IMR-90 (cell line): ENCODE results near the gene FAIM2. TPM values are rescaled to one million over a fixed set of nuclear protein-coding genes. Genes with fewer than 3 reads are reported as not detected.

ENCODE experiments used
- ATAC-seq: fragments of 200-7000 bp; cut with Tn5 transposase; 2 replicates; pipeline ENCODE4 v1.9.1; 2020; ENCODE audit warnings: low read depth, mild to moderate bottlenecking, moderate library complexity
- BruUV-seq: library from RNA; stranded (reverse); fragments of 400-500 nt; replicated peaks from 2 replicates; lab custom pipeline; 2021; lab: Mats Ljungman, UMichigan
- CTCF ChIA-PET: fragments of 300-600 bp; formaldehyde crosslinking; extraction: SDS; loops from one replicate; lab custom pipeline; 2021; ENCODE audit warnings: antibody characterized with exemption; lab: Yijun Ruan, JAX
- POLR2A ChIA-PET: fragments of 300-600 bp; sonication (Branson Sonifier 250); formaldehyde crosslinking; loops from one replicate; lab custom pipeline; 2022; ENCODE audit warnings: antibody characterized with exemption; ENCODE audit not compliant: unreplicated experiment; lab: Charles Lee
- DNase-seq: peaks from one replicate; pipeline ENCODE4 v3.0.0; 2013
- H2AFZ ChIP-seq: replicated peaks from 2 replicates; pipeline ENCODE3; 2013; ENCODE audit warnings: low read length, mild to moderate bottlenecking; ENCODE audit not compliant: poor library complexity
- H2AK5ac ChIP-seq: 2 replicates; pipeline ENCODE4 v1.6.1; 2013; ENCODE audit warnings: low read depth, low read length, inconsistent platforms
- H2AK9ac ChIP-seq: replicated peaks from 2 replicates; pipeline ENCODE3; 2013; ENCODE audit warnings: mild to moderate bottlenecking, low read depth, low read length, moderate library complexity; ENCODE audit not compliant: poor library complexity
- H2BK120ac ChIP-seq: 2 replicates; pipeline ENCODE4 v1.6.1; 2013; ENCODE audit warnings: low read depth, low read length, inconsistent platforms
- H2BK15ac ChIP-seq: 3 replicates; pipeline ENCODE4 v1.6.1; 2013; ENCODE audit warnings: low read depth, low read length, inconsistent platforms
- H2BK20ac ChIP-seq: 2 replicates; pipeline ENCODE4 v1.6.1; 2013; ENCODE audit warnings: low read depth, mild to moderate bottlenecking, inconsistent platforms, low read length, moderate library complexity
- H2BK5ac ChIP-seq: 2 replicates; pipeline ENCODE4 v1.6.1; 2013; ENCODE audit warnings: mild to moderate bottlenecking, low read depth, low read length, inconsistent platforms; ENCODE audit not compliant: poor library complexity, severe bottlenecking
- H3K14ac ChIP-seq: replicated peaks from 2 replicates; pipeline ENCODE4 v1.6.1; 2013; ENCODE audit warnings: low read depth, low read length, inconsistent platforms
- H3K18ac ChIP-seq: 2 replicates; pipeline ENCODE4 v1.6.1; 2013; ENCODE audit warnings: low read depth, low read length, control low read depth
- H3K23ac ChIP-seq: 2 replicates; pipeline ENCODE4 v1.6.1; 2013; ENCODE audit warnings: low read depth, low read length, inconsistent platforms
- H3K27ac ChIP-seq: 2 replicates; pipeline ENCODE4 v1.5.1; 2013; ENCODE audit warnings: mild to moderate bottlenecking, control low read depth, low read length; ENCODE audit not compliant: insufficient read depth
- H3K27me3 ChIP-seq: 2 replicates; pipeline ENCODE4 v1.6.1; 2013; ENCODE audit warnings: low read length; ENCODE audit not compliant: control insufficient read depth, insufficient read depth
- H3K36me3 ChIP-seq: 2 replicates; pipeline ENCODE4 v1.6.1; 2013; ENCODE audit warnings: low read length, mixed read lengths; ENCODE audit not compliant: control insufficient read depth, insufficient read depth
- H3K4ac ChIP-seq: 2 replicates; pipeline ENCODE4 v1.6.1; 2013; ENCODE audit warnings: low read depth, low read length, inconsistent platforms
- H3K4me1 ChIP-seq: 2 replicates; pipeline ENCODE4 v1.6.1; 2013; ENCODE audit warnings: low read length, mixed read lengths; ENCODE audit not compliant: control insufficient read depth, insufficient read depth
- H3K4me2 ChIP-seq: 2 replicates; pipeline ENCODE4 v1.6.1; 2013; ENCODE audit warnings: low read depth, mild to moderate bottlenecking, control low read depth, low read length, moderate library complexity
- H3K4me3 ChIP-seq: 2 replicates; pipeline ENCODE4 v1.5.1; 2013; ENCODE audit warnings: low read depth, mild to moderate bottlenecking, control low read depth, low read length, moderate library complexity; ENCODE audit not compliant: insufficient read depth
- H3K56ac ChIP-seq: 2 replicates; pipeline ENCODE4 v1.6.1; 2013; ENCODE audit warnings: low read length, inconsistent platforms; ENCODE audit not compliant: insufficient read depth; ENCODE audit errors: extremely low read depth
- H3K79me1 ChIP-seq, 2 experiments: 2 replicates each; pipeline ENCODE4 v1.6.1; 2013; ENCODE audit warnings: low read length in 2 of 2, inconsistent platforms in 1 of 2, low read depth in 1 of 2
- H3K9ac ChIP-seq: 2 replicates; pipeline ENCODE4 v1.6.1; 2013; ENCODE audit warnings: low read depth, low read length, control low read depth
- H3K9me1 ChIP-seq: 2 replicates; pipeline ENCODE4 v1.6.1; 2013; ENCODE audit warnings: low read length, inconsistent platforms; ENCODE audit not compliant: insufficient read depth
- H3K9me3 ChIP-seq: 2 replicates; pipeline ENCODE4 v1.6.1; 2013; ENCODE audit warnings: low read length; ENCODE audit not compliant: control insufficient read depth, insufficient read depth
- H4K20me1 ChIP-seq: 2 replicates; pipeline ENCODE4 v1.6.1; 2013; ENCODE audit warnings: low read length, inconsistent platforms; ENCODE audit not compliant: insufficient read depth
- H4K5ac ChIP-seq: 2 replicates; pipeline ENCODE4 v1.6.1; 2013; ENCODE audit warnings: mild to moderate bottlenecking, low read depth, low read length, control low read depth
- H4K8ac ChIP-seq, 2 experiments: 2 replicates each; pipeline ENCODE4 v1.6.1; 2013; ENCODE audit warnings: low read depth in 2 of 2, low read length in 2 of 2, control low read depth in 1 of 2, inconsistent platforms in 1 of 2
- H4K91ac ChIP-seq: 2 replicates; pipeline ENCODE4 v1.6.1; 2013; ENCODE audit warnings: low read depth, low read length, inconsistent platforms; ENCODE audit not compliant: insufficient read depth
- RAD21 ChIP-seq: IDR thresholded peaks from 2 replicates; pipeline ENCODE4 v1.6.1; 2012; ENCODE audit warnings: low read length, improper control_type of control experiment
- RCOR1 ChIP-seq: IDR thresholded peaks from 2 replicates; pipeline ENCODE4 v1.6.1; 2012; ENCODE audit warnings: mild to moderate bottlenecking, low read length, improper control_type of control experiment; ENCODE audit not compliant: insufficient replicate concordance
- RFX5 ChIP-seq: IDR thresholded peaks from 2 replicates; pipeline ENCODE4 v1.8.0; 2012; ENCODE audit warnings: low read depth, mild to moderate bottlenecking, low read length, moderate library complexity
- SMC3 ChIP-seq: fragments of 150-350 bp; IDR thresholded peaks from 2 replicates; pipeline ENCODE4 v1.6.1; 2016; ENCODE audit warnings: low read depth, mild to moderate bottlenecking, antibody characterized with exemption, low read length, moderate library complexity
- WGBS, 2 experiments: methylation state at CpG; one replicate each; pipeline versions ENCODE4 v1.1.5 to v1.1.7; 2013; ENCODE audit warnings: missing lambda C conversion rate in 2 of 2; ENCODE audit not compliant: insufficient read length in 1 of 2; ENCODE audit errors: extremely low coverage in 2 of 2; 5-methylcytosine and 5-hydroxymethylcytosine counted together
- dilution Hi-C: fragments of 300-500 bp; cut with HindIII; formaldehyde crosslinking; loops from one replicate; pipeline ENCODE4 v1.14.3; 2018; ENCODE audit warnings: low sequenced_read_pairs; ENCODE audit not compliant: unreplicated experiment
- in situ Hi-C: fragments of 300-500 bp; cut with MboI; formaldehyde crosslinking; loops from 3 replicates; pipeline ENCODE4 v1.14.3; 2019; ENCODE audit warnings: low sequenced_read_pairs, inconsistent platforms, mixed read lengths
- intact Hi-C: fragments of 100-400 bp; cut with micrococcal nuclease; formaldehyde crosslinking; loops from 2 replicates; pipeline ENCODE4 v1.10.0; 2022
- polyA plus RNA-seq, 3 experiments: library from polyadenylated mRNA; depleted of rRNA; stranded (reverse); fragments of >200 nt; gene quantifications; 2 replicates each; pipeline ENCODE4 v1.2.3, GENCODE V29; 2012; ENCODE audit warnings: low replicate concordance in 1 of 3
- total RNA-seq: library from RNA; depleted of rRNA; stranded (reverse); fragments of >200 nt; gene quantifications from 2 replicates; pipeline ENCODE4 v1.2.3, GENCODE V29; 2012

Gene FAIM2
- total and polyA plus RNA-seq, 2 of the 4 experiments (the other 2 are of a cell fraction): 0.72 to 5.3 TPM

DNA sequence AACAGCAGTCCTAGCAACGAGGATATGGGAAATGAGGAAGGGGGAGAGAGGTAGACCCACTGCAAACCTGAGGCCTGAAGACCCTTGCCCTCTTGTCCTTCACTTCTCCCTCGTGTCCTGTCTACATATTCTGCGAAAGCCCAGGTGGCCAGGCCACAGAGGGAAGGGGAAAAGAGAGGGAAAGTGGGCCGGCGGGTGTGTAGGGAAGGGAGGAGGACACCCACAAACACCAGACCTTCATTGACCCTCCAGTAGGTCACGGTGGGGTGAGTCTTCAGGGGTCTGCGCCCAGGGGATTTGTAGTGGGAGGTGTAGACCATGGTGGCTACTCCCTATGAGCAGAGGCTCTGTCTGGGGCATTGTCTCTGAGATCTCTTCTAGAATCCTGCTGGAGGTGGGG, 3.8 kb downstream of the FAIM2 start:
- no peak overlapping the region for H2BK5ac ChIP-seq
- dilution Hi-C loops: no loop called here
- CTCF ChIA-PET: no interaction called here

More for the DNA sequence above, 3.8 kb downstream of the FAIM2 start:
- H2BK20ac ChIP-seq: no peak overlapping the region
- POLR2A ChIA-PET: no interaction called here
- intact Hi-C loops (no loop called here), in situ Hi-C loops (no loop called here)
- no peak overlapping the region for H3K4me2 ChIP-seq
- H3K27me3 ChIP-seq: peaks cover 29% of the 10 kb centered on the region
- H3K9me3 ChIP-seq: no peaks in the 10 kb centered on the region
- no peak overlapping the region for H3K56ac ChIP-seq
- no peak overlapping the region for H2BK120ac ChIP-seq
- peaks cover 10% of the 10 kb centered on the region for H3K9me1 ChIP-seq
- H3K14ac ChIP-seq: no peak overlapping the region
- H4K8ac ChIP-seq: no peak overlapping the region
- no peak overlapping the region for H4K91ac ChIP-seq
- no peak overlapping the region for H2AK9ac ChIP-seq
- no peak overlapping the region for H3K23ac ChIP-seq
- no peaks in the 10 kb centered on the region for H3K36me3 ChIP-seq
- peak overlapping the region; percentile 14; the same call in 1 of the 2 replicates for H2AK5ac ChIP-seq
- H3K4ac ChIP-seq: no peak overlapping the region
- H3K79me1 ChIP-seq: no peaks in the 10 kb centered on the region
- no peak for TF ChIP-seq RFX5
- TF ChIP-seq RCOR1: no peak
- no peak for TF ChIP-seq SMC3
- TF ChIP-seq RAD21: no peak
- H3K4me1 ChIP-seq: peaks cover 11% of the 10 kb centered on the region; the same call in 1 of the 2 replicates
- no peak overlapping the region for H3K18ac ChIP-seq
- H3K9ac ChIP-seq: no peak overlapping the region
- no peaks in the 10 kb centered on the region for H4K20me1 ChIP-seq
- H2BK15ac ChIP-seq: no peak overlapping the region
- H2AFZ ChIP-seq: no peak overlapping the region
- ATAC-seq: no peak
- no peak overlapping the region for H3K4me3 ChIP-seq
- DNase-seq: no peak
- BruUV-seq: no TSS peak
- no peak overlapping the region for H3K27ac ChIP-seq
- H4K5ac ChIP-seq: no peak overlapping the region
- WGBS, 2 experiments: no CpG with 5 or more reads among the region's 7 CpGs
